ENCODE results near the gene JAKMIP1.

DNA sequence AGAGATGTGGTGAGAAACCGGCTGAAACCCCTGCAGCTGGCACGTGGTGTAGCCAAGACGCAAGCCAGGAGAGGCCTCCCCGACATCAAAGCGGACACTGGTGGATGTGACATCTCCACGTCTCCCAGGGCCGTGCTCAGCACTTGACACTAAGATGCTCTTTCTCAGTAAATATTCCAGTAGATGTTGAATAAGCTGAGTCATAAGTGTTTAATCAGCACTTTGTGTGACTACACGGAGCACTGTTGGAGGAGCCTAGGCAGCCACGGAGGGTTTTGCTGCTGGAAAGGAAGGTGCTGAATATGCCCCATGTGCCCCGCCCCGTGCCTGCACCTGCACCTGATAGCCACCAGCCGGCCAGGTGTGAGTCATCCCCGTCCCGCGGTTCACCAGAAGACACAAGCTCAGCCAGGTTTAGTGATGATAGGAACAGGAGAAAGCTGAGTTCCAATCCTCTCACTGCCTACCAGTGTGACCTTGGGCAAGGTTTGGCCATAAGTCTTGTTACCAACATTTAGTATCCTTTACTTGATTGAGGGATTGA, 153.1 kb downstream of the JAKMIP1 start:
- no peak for TF ChIP-seq POLR2AphosphoS5 (IDR thresholded peaks at IDR 0.05; ENCODE audit: low read depth, low read length)
- TF ChIP-seq SPI1 (IDR thresholded peaks at IDR 0.05; ENCODE audit: low read depth, low read length) = no peak
- no peak for TF ChIP-seq POLR2A (IDR thresholded peaks at IDR 0.05; ENCODE audit: low read depth, low read length)
